Caki2 (cell line): ENCODE measurements around the gene PROM1. TPM values are rescaled to one million over a fixed set of nuclear protein-coding genes. Genes with fewer than 3 reads are reported as not detected.

Experiments
- DNase-seq: peaks from one replicate; pipeline ENCODE4 v3.0.0-alpha.2; 2015; ENCODE audit warnings: low read depth
- in situ Hi-C: cut with HindIII; loops from 2 replicates; pipeline ENCODE4 v1.10.0; 2016; ENCODE audit warnings: low sequenced_read_pairs, low pct_unique_long_range_greater_than_20kb, mixed read lengths
- total RNA-seq: library from RNA; depleted of rRNA; stranded (reverse); fragments of >200 nt; shearing (Covaris generic); gene quantifications from 2 replicates; pipeline ENCODE4 v1.2.3, GENCODE V29; 2014; ENCODE audit warnings: low replicate concordance

The PROM1 gene
- total RNA-seq, 1 experiment from 2014 or later, result 0.17 TPM

GRCh38 chr4:16111533-16111932, 27.7 kb upstream of the PROM1 start:
- no peak for DNase-seq
- in situ Hi-C loops, result no loop called here

GRCh38 chr4:16110661-16111290, 27.0 kb upstream of the PROM1 start:
- no peak for DNase-seq
- in situ Hi-C loops, result no loop called here

- in situ Hi-C loops, result no loop called here
- no peak for DNase-seq
These were observed 26.4 kb upstream of the PROM1 start for GRCh38 chr4:16110199-16110598.

GRCh38 chr4:16109256-16109655, 25.4 kb upstream of the PROM1 start:
- in situ Hi-C loops, result no loop called here

GRCh38 chr4:16106956-16107355, 23.1 kb upstream of the PROM1 start:
- in situ Hi-C loops, result no loop called here
- no peak for DNase-seq

More at GRCh38 chr4:16109256-16109655, 25.4 kb upstream of the PROM1 start:
- no peak for DNase-seq

- in situ Hi-C loops, result no loop called here
- no peak for DNase-seq
These were observed 20.7 kb upstream of the PROM1 start for GRCh38 chr4:16104520-16104919.

GRCh38 chr4:16102356-16102755, 18.5 kb upstream of the PROM1 start:
- DNase-seq, result no peak
- in situ Hi-C loops, result no loop called here

GRCh38 chr4:16100833-16101232, 17.0 kb upstream of the PROM1 start:
- DNase-seq, result no peak
- in situ Hi-C loops, result no loop called here

GRCh38 chr4:16092682-16093319, 9.0 kb upstream of the PROM1 start:
- in situ Hi-C loops, result no loop called here
- no peak for DNase-seq

- in situ Hi-C loops, result no loop called here
- peak; percentile 51 for DNase-seq
These were observed 6.4 kb upstream of the PROM1 start for GRCh38 chr4:16090096-16090705.

- no peak for DNase-seq
These were observed 5.3 kb upstream of the PROM1 start for GRCh38 chr4:16089156-16089555.

GRCh38 chr4:16088601-16089000, 4.8 kb upstream of the PROM1 start:
- in situ Hi-C loops, result no loop called here
- no peak for DNase-seq

More at GRCh38 chr4:16089156-16089555, 5.3 kb upstream of the PROM1 start:
- in situ Hi-C loops, result no loop called here

- no peak for DNase-seq
- in situ Hi-C loops, result no loop called here
These were observed 2.0 kb upstream of the PROM1 start for GRCh38 chr4:16085822-16086221.

GRCh38 chr4:16082426-16083240, 1.2 kb downstream of the PROM1 start:
- no peak for DNase-seq

GRCh38 chr4:16082041-16082425, 1.8 kb downstream of the PROM1 start:
- DNase-seq, result no peak
- in situ Hi-C loops, result no loop called here

More at GRCh38 chr4:16082426-16083240, 1.2 kb downstream of the PROM1 start:
- in situ Hi-C loops, result no loop called here

GRCh38 chr4:16079046-16079445, 4.8 kb downstream of the PROM1 start:
- DNase-seq, result peak; percentile 33
- in situ Hi-C loops, result no loop called here

GRCh38 chr4:16078195-16078760, 5.5 kb downstream of the PROM1 start:
- in situ Hi-C loops, result no loop called here
- no peak for DNase-seq

GRCh38 chr4:16077786-16078185, 6.0 kb downstream of the PROM1 start:
- DNase-seq, result no peak
- in situ Hi-C loops, result no loop called here
